DLD1 (cell line): ENCODE measurements around the gene HOXB13.
"Not testable (repeated sequence)": the region's sequence is repeated elsewhere in the genome, so short reads cannot be mapped to it uniquely, and the experiment has no call there.

ENCODE experiments used
- in situ Hi-C: cut with HindIII; loops from 2 replicates; pipeline ENCODE4 v1.10.0; 2017; ENCODE audit warnings: low sequenced_read_pairs

The HOXB13 gene

GRCh38 chr17:48717367-48718226 is 11.0 kb downstream of the HOXB13 start:
- in situ Hi-C loops = no loop called here

GRCh38 chr17:48716549-48716948 is 12.0 kb downstream of the HOXB13 start:
- in situ Hi-C loops = not testable (repeated sequence)

DNA sequence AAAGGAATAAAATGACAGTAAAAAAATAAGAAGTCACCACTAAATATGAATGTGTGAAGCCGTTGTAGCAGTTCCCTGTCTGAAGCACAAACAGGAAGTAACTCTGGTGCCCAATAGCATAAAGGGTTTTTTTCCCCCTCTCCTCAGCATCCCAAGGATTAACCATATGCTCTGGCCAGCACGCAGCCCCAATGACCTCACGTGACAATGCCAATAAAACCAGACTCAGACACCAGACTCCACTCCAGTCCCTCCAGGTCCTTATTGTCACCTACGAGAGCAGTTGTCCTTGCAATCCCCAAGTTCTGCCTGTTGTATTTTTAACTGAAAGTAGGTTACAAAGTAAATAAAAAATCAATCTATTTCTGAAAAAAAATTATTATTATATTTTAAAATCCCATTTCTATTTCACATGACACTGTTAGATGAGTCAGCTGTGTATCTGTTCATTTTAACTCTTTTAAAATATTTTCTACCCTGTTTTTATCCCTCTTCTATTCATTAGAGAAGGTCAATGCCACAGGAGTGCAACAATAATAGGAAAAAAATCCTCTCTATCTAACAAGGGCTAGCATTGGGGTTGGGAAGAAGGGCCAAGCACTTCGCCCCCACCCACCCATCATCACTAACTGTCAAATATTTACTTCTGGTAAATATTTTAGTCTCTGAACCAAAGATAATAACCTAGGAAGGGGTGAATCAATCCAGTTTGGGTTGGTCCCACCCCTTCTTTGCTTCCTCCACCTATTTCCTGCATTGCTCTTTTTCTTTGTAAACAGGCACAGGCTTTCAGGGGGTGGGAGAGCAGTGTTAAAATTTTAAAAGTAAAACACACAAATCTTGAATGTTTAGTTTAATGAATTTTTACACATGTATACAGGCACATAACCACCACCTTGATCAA is 12.8 kb downstream of the HOXB13 start:
- in situ Hi-C loops = no loop called here

GRCh38 chr17:48711128-48711527 is 17.4 kb downstream of the HOXB13 start:
- in situ Hi-C loops = no loop called here

DNA sequence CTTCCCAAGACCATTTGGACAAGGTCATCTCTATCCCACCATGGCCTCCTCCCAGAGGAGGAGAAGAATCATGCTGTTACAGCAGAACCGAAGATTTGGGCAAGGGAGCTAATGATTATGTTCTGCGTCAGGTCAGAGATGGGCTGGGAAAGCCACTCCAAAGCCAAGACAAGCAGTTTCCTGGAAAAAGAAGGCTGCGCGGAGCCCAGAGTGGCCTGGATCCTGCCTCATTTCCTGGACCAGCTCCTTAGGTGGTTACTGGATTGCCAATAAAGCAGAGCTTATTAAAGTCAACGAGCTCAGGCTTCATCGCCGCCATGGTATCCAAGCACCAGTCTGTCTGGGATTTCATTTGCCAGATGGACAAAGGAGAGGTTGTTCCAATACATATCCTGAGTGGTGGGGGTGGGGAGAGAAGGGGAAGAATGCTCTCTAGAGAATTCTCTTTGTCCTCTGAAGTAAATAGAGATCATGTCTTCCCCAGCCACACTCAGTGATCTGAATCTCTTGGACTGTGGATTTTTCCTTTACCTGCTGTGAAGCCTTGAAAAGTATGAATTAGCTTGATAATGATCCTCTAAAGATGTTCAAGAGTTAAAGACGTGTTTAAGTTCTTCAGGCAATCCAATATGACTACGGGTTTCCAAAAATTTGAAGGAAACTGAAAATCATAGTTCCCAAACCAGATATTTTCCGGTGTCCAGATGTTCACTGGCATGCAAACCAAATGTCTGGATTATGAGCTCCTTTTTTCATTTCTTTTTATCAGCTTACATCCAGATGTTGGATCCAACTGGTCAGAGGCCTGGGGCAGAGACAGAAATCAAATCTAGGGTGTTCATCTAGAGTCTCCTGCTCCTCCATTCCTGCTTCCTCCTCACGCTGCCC is 23.9 kb downstream of the HOXB13 start:
- in situ Hi-C loops = no loop called here

GRCh38 chr17:48701864-48702532 is 26.6 kb downstream of the HOXB13 start:
- in situ Hi-C loops = no loop called here

- in situ Hi-C loops = no loop called here
Measured at GRCh38 chr17:48693178-48693577, 35.4 kb downstream of the HOXB13 start.

- in situ Hi-C loops = no loop called here
Measured at GRCh38 chr17:48692049-48692448, 36.5 kb downstream of the HOXB13 start.

DNA sequence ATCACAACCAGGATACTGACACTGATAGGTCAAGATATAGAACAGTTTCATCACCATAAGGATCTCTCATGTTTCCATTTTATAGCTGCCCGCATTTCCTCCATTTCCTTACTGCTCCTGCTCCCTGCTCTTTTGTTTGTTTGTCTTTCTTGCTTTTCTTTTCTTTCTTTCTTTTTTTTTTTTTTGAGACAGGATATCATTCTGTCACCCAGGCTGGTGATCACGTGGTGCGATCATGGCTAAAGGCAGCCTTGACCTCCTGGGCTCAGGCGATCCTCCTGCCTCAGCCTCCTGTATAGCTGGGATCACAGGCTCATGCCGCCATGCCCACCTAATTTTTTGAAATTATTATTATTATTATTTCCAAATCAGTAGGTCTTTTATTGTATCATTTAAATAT is 37.9 kb downstream of the HOXB13 start:
- in situ Hi-C loops = no loop called here

DNA sequence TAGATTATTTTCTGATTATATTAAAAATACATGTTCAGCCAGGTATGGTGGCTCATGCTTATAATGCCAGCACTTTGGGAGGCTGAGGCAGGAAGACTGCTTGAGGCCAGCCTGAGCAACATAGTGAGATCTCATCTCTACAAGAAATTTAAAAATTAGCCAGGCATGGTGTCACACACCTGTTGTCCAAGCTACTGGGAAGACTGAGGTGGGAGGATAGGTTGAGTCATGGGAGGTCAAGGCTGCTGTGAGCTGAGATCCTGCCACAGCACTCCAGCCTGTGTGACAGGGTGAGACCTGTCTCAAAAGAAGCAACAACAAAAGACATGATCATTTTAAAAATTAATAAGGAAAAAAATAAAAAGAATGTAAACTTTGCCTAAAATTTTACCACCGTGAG is 46.9 kb downstream of the HOXB13 start:
- in situ Hi-C loops = no loop called here

GRCh38 chr17:48679385-48680096 is 49.0 kb downstream of the HOXB13 start:
- in situ Hi-C loops = no loop called here

DNA sequence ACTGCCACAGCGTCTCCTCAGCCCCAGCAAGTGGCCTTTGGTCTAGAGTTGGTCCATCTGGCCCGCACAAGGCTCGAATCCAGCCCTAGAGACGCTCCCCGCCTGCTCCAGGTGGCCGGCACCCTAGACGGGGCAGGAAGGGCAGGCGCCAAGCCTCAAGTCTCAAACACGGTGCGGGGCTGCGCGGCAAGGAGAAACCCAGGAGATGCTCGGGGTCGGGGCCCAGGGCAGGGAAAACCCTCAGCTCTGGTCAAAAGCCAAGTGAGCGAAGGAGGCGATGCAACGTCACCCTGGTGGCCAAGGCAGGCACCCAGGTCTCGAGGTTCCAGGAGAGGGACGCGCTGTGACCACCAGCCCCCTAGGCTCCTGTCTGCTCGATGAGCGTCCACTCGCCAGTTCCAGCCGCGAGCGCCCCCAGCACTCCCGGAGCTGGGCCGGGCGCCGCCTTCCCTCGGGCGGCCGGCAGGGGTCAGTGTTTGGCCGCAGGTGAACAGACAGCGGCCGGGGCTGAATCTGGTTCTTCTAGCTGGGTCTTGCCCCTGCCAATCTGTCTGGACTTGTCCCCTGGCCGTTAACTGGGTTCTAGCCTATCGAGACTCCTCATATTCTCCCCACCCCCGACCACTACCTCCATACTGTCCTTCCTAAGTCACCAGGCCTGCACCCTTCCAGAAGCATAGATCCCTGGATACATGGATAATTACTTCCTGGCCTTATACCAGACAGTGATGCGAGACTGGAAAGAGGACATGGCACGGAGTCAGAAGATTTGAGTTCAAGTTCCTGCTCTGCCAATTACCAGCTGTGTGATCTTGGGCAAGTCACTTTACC is 50.2 kb downstream of the HOXB13 start:
- in situ Hi-C loops = no loop called here

DNA sequence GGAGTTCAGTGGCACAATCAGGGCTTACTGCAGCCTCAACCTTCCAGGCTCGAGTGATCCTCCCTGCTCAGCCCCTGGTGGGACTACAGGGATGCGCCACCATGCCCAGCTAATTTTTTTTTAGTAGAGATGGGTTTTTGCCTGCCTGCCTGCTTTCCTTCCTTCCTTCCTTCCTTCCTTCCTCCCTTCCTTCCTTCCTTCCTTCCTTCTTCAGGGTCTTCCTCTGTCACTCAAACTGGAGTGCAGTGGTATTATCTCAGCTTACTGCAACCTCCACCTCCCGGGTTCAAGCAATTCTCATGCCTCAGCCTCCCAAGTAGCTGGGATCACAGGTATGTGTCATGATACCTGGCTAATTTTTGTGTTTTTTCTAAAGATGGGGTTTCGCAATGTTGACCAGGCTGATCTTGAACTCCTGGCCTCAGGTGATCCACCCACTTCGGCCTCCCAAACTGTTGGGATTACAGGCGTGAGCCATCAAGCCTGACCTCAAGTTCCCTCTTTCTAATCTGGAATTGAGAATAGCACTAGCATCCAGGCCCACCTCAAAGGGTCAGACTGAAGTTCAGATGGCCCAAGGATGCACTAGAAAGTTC is 51.5 kb downstream of the HOXB13 start:
- in situ Hi-C loops = no loop called here
